A673 (cell line): ENCODE data around the gene CFAP92.

ENCODE experiments used
- EZH2 ChIP-seq: fragments of 200-600 bp; sonication (generic); IDR thresholded peaks from 2 replicates; pipeline ENCODE4 v1.6.1; 2017; ENCODE audit warnings: borderline replicate concordance, low read depth, mild to moderate bottlenecking, mixed read lengths, antibody characterized with exemption, low read length; ENCODE audit not compliant: poor library complexity, severe bottlenecking
- TF ChIP-seq, protein P1 (sequence below): fragments of 300-800, 200-600 bp; sonication (generic); conservative IDR thresholded peaks from 2 replicates; pipeline ENCODE4 v1.5.1; 2017; ENCODE audit warnings: low read depth, mild to moderate bottlenecking, antibody characterized with exemption, low read length, moderate library complexity, mixed read lengths

DNA sequence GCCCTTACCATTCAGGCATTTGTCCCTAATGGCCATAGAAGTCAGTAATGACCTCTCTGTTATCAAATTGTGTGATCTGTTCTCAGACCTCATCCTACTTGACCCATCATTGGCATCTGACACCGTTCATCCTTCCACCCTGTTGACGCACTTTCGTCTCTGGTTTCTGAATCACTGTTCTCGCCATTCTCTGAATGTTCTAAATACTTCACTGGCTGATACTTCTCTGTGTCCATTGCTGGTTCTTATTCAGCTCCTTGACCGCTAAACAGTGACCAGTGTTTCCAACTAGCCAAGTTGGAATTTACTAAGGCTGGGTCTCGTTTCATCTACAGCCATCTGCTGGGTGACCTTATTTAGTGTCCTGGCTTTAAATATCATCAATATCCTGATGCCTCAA lies 112.3 kb downstream of the CFAP92 start:
- no peak for TF ChIP-seq EZH2
- TF ChIP-seq, protein P1, sequence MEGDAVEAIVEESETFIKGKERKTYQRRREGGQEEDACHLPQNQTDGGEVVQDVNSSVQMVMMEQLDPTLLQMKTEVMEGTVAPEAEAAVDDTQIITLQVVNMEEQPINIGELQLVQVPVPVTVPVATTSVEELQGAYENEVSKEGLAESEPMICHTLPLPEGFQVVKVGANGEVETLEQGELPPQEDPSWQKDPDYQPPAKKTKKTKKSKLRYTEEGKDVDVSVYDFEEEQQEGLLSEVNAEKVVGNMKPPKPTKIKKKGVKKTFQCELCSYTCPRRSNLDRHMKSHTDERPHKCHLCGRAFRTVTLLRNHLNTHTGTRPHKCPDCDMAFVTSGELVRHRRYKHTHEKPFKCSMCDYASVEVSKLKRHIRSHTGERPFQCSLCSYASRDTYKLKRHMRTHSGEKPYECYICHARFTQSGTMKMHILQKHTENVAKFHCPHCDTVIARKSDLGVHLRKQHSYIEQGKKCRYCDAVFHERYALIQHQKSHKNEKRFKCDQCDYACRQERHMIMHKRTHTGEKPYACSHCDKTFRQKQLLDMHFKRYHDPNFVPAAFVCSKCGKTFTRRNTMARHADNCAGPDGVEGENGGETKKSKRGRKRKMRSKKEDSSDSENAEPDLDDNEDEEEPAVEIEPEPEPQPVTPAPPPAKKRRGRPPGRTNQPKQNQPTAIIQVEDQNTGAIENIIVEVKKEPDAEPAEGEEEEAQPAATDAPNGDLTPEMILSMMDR = no peak
